GM20000 (cell line): ENCODE data around the gene PNLDC1.

Source experiments
- DNase-seq: peaks from one replicate; pipeline ENCODE4 v3.0.0; 2012; ENCODE audit warnings: low spot score
- CTCF ChIP-seq: IDR thresholded peaks from 2 replicates; pipeline ENCODE4 v1.5.1; 2012; ENCODE audit warnings: mild to moderate bottlenecking, control low read depth; ENCODE audit errors: extremely low read depth, missing control alignments

PNLDC1 gene

GRCh38 chr6:159758031-159759001 lies 41.8 kb upstream of the PNLDC1 start:
- DNase-seq: no peak

GRCh38 chr6:159759645-159760044 lies 40.4 kb upstream of the PNLDC1 start:
- DNase-seq: no peak
- no peak for TF ChIP-seq CTCF

More at GRCh38 chr6:159758031-159759001, 41.8 kb upstream of the PNLDC1 start:
- TF ChIP-seq CTCF: no peak

DNA sequence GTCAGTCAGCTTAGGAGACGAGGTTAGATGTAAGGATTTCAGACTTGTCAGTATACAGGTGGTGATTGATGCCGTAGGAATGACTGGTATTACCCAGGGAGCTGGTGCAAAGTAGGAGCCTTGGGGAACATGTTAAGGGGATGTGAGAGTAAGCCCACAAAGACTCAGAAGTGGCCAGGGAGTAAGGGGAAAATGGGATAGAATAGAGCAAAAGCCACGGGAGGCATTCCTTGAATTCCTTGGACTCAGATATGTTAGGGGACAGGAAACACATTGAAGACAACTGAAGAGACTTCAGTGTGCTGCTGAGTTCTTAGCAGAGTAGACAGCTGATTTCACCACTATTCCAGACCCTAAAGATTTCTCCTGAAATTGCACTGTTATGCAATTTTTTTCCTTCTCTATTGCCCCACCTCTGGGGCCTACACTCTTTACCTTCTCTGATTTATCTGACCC lies 39.4 kb upstream of the PNLDC1 start:
- no peak for DNase-seq
- no peak for TF ChIP-seq CTCF

DNA sequence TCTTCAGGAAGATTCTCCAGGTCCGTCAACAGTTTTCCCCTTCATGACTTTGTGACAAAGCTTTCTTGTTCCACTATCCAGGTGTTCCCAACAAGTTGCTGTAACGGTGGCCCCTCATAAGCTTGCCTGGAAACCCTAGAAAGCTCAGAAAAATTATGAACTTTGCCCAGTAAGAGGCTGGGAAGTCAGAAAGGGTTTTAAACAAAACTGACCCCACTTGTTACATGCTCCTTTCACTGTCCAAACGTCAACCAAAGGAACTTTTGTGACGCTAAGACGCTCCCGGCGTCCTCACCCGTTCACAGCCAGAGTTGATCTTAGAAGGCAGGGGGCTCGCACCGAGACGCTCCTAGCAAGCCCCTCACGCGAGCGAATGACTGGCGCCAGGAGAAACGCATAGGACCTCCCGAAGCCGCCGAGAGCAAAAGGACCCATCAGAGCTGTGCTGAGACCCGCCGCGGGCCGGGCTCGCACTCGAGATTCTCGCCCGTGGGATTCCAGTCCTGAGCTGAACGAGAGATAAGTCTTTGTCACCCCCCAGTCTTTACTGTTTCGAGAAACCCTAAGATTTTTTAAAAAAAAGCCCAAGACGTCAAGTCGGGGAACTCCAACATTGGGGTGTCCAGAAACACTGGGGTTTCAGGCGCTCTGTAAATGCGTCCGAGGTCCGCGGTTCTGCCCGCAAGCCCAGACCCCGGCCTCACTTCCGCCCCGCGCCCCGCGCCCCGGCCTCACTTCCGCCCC lies 38.8 kb upstream of the PNLDC1 start:
- no peak for TF ChIP-seq CTCF
- peak; percentile 31 for DNase-seq

- TF ChIP-seq CTCF: no peak
- peak; percentile 98 for DNase-seq
Measured at GRCh38 chr6:159761873-159762680, 38.0 kb upstream of the PNLDC1 start, which contains the start of gene ACAT2. ACAT2 (plus strand) TSS chr6:159762045; CDS start chr6:159762088, 43 bp downstream.

DNA sequence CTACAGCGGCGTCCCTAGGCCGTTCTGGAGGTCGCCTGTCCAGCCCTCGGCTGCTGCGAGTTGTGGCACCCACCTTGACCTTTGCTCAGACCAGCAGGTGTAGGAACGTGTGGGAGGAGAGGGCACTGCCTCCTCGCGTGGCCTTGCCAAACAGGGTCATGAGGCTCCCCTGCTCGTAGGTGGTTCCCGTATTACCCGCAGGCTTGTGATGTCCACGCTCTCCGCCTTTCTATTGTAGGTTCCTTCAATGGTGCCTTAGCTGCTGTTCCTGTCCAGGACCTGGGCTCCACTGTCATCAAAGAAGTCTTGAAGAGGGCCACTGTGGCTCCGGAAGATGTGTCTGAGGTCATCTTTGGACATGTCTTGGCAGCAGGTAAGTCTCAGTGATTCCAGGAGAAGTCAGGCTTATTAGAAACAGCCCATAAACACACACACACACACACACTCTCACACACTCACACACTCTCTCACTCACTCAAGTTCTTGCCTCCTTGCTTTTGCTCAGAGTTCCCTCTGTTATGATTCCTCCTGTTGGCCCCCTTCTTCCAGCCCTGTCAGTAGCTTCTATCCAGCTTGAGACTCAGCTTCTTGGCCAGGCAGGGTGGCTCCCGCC lies 37.3 kb upstream of the PNLDC1 start:
- DNase-seq: peak; percentile 32
- TF ChIP-seq CTCF: no peak
